Retina (tissue), 1 donor: ENCODE results near the gene VGLL2.

Experiments used
- DNase-seq: peaks from one replicate; pipeline ENCODE4 v3.0.0-alpha.2; 2016

The VGLL2 gene

DNA sequence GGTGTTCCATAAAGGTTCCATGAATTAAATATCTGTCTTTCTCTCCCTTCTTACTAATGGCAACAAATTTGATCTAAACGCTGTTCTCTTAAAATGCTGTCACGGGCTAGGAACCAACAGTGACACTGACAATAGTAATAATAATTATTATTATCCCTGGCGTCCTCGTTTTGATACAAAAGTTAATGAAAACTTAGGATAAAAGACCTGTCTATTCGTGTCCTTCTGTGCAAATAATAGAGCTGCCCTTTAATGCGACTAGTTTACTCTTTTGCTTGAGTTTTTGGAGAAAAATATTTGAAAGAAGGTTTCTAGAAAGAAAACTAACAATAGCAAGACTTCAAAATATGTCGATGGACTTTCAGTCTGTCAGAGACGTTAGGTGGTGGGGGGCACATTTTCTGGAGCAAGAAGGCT, 4.3 kb downstream of the VGLL2 start:
- no peak for DNase-seq

DNA sequence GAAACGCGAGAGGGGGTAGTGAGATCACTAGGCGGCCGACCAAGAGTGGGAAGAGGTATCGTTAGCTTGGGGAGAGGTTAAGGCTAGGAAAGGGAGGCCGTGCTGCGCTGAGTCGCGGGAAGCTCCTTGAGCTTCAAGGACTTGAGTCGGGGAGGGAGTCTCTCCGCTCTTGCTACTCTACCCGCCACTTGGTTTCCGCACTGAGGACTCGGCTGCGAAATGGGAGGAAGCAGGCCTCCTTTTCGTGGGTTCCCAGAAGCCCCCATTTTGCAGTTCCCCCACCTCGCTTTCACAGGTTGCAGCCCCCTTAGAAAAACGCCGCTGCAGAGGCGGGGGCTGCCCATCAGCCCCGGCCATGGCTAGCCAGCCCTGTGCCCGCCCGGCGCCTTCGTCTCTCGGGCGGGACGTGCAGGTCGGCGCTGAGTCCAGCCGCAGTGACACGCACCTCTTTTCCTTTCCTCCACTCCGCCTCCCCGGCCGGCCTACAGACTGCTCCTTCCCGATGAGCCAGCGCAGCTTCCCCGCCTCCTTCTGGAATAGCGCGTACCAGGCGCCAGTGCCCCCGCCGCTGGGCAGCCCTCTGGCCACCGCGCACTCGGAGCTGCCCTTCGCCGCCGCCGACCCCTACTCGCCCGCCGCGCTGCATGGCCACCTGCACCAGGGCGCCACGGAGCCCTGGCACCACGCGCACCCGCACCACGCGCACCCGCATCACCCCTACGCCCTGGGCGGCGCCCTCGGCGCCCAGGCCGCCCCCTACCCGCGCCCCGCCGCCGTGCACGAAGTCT, 4.9 kb downstream of the VGLL2 start:
- peak; percentile 84 for DNase-seq

DNA sequence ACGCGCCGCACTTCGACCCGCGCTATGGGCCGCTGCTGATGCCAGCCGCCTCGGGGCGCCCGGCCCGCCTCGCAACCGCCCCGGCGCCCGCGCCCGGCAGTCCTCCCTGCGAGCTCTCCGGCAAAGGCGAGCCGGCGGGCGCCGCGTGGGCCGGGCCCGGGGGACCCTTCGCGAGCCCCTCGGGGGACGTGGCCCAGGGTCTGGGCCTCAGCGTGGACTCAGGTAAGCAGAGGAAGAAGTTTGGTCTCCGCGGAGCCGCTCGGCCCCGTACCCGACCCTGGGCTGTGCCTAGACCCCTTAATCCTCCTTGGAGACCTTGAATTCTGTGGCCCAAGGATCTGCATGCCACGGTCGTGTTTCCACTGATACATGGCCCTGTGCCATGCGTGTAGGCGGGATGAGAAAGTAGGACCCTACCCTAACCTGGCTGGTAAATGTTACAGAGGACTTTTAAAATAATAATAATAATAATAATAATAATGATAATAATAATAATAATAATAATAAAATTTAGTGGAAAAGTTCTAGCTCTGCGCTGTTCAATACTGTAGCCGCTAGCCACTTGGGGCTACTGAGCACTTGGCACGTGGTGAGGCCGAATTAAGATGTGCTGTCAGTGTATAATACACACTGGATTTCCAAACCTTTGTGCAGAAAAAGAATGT, 5.6 kb downstream of the VGLL2 start:
- peak; percentile 51 for DNase-seq

DNA sequence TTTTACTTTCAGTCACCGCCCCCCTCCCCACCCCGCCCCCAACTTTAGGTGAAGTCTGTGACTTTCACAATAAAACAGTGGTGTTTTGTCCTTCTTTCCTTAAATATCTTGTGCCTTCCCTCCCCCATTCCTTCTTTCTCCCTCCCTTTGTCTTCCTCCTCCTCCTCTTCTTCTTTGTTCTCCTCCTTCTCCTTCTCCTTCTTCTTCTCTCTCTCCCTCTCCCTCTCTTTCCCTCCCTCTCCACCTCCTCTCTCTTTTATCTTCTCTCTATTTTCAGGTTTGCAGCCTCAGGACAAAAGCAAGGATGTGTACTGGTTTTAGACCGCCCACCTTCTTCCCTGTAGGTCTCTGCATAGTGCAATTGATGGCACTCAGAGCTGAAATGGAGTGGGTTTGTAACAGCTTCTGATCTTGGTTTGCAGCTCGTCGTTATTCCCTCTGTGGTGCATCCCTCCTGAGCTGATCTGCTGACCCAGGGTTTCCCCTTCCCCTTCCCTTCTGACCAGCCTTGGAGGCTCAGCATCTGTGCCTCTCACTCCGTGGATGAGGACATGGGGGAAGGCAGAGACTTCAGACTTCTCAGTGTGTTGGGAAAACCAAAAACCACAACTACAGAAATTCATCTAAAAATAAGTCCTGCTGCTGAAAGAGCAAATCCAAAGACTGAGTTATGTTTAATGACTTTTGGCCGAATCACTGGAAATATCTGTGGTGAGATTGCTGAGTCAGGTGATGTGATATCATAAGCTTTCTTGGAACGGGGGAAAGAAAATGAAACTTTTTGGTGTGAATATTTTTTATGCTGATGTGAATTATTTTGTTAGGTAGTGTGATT, 6.9 kb downstream of the VGLL2 start:
- DNase-seq, result no peak

DNA sequence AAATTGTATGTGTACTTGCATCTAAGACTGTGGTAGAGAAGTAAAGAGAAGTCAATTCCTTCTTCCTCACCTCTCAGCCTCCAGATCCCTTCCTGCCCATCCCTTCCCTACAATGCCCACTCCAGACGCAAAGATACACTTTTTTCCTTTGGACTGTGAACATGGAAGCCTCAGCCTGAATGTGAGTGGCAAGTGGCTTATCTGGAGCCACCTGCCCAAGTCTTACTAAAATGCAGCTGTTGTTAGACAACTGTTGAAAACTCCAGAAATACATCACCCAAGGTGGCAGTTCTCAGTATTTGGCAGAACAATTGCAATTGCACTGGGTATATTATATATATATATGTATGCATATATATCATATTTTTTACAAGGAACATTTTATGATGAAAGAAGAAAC, 7.5 kb downstream of the VGLL2 start:
- DNase-seq, result no peak

DNA sequence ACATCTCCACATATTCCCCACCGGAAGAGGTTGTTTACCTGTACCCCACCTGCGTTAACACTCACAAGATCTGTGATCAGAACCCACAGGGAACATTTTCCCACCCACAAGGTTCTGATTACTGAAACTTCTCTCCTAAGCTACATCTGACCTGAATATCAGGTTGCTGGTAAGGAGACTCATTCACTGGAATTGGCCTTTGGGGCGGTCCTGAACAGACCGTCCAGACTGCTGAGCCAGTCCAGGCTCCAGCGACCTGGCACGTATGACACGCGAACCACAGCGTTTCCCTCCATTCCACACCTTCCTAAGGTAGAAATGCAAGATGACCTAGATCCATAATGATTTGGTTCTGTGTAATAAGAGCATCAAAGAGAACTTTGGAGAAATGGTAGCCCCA, 9.8 kb downstream of the VGLL2 start:
- DNase-seq, result no peak

DNA sequence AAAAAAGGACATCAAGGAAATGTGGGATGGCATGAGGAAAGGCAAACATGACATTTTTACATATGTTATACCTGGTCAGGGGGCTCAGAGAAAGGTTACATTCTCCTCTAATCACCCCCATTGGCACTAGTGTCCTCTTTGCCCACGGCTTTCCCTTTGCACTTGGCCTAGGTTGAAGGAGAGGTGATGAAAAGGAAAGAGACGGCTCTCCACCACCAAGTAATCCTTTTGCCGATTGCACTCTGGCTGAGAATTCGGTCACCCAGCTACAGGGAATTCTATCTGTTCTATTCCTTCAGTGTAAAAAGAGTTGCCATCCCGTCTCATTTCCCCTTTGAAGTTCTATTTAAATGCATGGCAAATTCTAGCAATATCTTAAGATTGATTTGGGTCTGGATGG, 10.4 kb downstream of the VGLL2 start:
- DNase-seq, result no peak

DNA sequence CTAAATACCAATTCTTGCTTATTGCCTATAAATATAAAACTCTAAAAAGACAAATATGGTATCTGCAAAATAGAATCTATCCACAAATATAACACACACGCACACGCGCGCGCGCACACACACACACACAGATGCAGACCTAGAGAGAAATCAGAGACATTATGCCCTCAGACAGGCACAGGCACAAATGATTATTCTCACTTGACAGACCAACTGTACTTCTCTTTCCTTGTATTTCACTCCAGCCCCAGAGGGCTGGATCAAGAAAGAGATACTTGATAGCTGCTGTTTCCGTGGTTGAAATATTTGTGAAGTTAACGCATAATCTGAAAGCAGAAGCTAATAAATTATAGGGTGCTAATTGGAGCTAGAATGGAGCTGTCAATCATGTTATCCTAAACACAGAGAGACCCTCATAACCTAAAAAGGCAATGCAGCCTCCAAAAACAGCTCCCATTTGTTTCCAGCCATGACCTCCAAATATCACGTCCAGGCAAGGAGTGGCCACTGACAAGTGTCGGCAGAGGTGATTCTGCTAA, 11.5 kb downstream of the VGLL2 start:
- no peak for DNase-seq

DNA sequence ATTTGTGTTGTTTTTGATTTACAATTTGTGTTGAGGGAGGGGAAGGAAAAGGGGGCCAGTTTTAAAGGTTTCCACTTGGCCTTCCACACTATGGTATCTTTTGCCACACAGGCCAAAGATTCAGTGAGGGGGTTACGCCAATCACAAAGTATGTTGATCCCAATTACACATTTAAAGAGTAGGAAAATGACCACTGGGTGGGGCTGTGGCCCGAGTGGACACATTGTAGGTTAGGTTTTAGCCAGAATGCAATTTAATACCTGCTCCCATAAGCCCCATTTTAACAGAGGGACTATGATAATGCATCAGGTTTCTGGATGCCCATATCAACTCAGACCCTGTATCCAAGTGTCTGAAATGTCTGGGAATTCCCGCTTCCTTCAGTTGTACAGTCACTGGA, 15.6 kb downstream of the VGLL2 start:
- no peak for DNase-seq

DNA sequence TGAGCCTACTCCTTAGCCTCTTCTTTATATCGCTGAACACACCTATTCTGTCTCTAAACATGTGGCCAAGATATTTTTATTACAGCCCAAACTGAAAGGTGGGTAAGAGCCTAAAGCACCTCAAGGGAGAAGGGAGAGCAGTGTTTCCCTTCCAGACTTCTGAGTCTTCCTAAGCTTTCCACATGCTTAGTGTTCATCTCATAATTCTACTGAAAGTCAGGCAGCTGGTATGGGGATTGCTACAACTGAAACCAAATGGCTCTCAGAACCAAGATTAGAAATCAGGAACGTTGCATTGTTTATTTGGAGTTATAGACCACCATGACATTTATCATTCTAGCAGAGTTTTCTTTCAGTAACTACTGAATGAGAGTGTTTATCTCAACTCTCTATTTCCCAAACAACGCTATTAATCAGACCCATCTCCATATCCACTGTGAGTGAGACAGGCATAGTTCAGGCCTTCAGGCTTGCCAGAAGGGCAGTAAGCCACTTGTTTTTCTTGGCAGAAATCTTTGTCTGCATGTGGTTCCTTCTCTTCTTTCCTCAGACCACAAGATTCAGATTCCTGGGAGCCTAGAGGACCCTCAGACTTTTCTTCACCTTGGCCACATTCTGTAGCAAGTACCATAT, 22.8 kb downstream of the VGLL2 start:
- no peak for DNase-seq

DNA sequence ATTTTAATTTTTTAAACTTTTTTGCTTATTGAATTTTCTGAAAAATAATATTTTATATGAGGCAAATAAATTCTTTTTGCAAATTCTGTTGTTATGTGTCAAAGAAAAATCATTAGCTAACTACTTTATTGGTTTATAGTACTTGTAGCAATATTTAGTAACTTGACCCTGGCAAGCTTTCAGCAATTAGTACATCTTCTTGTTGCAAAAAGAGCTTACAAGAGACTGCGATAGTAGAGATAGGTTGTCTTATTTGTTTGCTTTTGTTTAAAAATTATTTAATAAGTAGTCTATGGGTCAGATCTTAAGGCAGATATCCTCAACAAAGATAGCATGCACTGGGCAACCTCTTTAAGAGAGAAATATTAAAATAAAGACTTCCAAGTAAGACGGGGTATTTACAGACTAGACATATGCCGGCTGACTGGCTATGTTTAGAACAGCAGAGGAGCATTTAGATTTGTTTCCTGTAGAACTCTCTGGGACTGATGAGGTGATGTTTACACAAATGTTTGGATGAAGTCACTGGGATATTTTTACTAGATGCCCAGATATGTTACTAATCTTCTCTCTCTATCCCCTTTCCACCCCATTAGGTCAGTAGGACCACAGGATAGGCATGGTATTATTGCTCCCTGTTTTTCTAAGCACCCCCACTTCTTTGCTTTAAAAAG, 25.0 kb downstream of the VGLL2 start:
- no peak for DNase-seq

DNA sequence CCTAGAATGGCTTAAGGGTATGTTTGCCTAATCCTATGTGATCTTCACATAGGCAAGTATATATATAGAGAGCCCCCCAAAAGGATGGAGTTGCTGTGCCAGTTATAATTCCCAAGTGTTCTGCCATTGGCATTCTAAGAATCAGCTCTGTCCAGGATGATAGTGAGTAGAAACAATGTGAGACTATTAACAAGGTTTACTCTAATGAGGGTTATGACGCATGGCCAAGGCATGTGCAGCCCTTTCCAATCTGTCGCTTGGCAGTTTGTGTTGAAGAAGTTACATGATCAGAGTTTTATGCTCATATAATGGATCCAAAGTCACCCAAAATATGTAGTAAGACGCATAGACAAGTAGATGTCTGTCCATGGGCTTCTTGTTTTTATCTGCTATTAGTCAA, 33.6 kb downstream of the VGLL2 start:
- DNase-seq, result no peak

DNA sequence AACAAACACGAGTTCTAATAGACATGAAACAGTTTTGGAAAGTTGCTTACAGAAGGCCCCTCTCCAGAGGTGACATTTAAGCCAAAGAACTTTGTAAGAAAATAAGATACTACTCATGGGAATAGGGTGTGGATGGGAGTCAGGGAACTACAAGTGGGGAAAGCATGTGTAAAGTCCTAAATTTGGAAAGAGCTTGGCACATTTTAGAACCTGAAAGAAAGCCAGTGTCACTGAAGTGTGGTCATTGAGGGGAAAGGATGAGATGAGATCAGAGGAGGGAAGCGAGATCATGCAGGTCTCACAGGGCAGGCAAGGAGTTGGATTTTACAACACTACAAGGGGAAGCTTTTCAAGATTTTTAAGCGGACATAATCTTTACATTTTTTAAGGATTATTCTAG, 38.0 kb downstream of the VGLL2 start:
- no peak for DNase-seq

DNA sequence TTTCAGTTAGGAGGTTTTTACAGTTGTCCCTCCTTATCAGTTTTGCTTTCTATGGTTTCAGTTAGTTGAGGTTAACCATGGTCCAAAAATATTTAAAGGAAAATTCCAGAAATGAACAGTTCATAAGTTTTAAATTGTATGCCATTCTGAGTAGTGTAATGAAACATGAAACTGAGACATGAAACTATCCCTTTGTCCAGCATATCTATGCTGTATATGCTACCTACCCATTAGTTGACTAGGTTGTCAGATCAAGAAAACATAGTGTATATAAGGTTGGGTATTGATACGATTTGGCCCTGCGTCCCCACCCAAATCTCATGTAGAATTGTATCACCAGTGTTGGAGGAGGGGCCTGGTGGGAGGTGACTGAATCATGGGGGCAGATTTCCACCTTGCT, 39.1 kb downstream of the VGLL2 start:
- DNase-seq, result no peak

DNA sequence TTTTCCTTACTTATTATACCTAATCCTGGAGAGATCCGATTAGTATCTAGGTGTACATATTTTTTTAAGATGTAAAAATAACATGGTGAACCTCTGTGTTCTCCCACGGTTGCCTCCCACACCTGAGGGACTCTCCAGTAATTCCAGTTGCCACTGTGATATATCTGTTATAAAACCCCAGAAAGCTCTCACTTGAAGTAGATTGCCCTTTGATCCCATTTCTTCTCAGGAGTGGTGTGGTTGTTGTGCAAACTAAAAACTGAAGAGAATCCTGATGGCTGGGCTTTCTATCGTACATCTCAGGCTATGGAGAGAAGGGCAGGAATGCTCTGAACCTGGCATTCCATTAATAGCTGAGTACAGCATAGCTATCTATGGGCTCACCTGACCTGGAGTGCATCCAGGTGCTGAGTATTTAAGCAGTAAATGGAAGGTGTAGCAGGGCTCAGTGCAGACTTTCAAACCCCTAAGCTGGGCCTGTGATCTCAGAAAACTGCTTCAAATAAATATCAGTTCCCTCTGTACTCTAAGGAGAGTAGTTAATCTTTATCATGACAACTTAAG, 41.0 kb downstream of the VGLL2 start:
- DNase-seq, result no peak

DNA sequence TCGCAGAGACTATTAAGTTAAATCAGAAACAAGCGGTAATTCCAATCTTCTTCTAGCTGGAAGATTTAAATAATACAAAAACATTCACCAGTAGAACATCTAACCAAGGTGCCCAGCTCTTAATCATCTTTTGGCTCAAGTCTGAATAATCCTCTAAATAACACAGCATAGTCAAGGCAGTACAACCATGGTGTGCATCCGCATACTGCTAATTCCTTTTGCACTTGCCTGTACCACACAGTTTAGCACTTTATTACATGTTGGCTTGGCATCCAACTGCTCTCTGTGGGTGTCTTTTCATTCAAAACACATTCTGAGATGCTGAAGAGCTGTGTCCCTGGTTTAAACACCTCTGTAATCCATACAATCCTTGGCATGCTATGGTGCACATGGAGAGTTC, 42.3 kb downstream of the VGLL2 start:
- no peak for DNase-seq

DNA sequence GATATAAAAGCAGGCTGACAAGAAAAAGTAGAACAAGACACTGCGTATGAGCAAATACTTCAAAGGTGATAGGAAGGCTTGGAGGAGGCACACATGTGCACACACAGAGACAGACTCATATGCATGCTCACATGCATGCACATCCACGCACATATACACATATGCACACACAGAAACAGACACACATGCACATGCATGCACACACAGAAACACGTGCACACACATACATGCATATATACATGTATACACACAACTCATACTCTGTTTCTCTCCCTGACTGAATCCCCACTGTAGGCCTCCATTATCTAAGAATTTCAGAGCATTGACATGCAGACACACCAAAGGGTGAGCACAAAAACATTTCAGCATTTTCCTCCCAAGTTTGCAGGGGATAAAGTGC, 43.7 kb downstream of the VGLL2 start:
- no peak for DNase-seq

DNA sequence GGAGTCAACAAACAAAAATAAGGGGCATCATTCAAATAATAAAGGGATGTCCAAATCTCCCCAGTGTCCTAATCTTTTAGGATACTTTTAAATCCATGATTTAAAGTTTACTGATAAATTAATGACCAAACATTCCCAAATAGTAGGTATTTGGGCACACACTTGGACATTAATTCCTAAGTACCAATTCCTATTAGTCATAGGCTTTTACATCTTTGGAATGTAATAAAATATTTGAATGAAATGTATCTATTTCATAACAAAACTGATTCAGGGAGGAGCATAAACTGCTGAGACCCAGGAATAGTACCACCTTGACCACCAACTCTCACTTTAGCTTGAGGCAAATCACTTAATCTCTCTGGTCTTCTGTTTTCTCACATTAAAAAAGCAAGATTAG, 44.3 kb downstream of the VGLL2 start:
- DNase-seq, result no peak

DNA sequence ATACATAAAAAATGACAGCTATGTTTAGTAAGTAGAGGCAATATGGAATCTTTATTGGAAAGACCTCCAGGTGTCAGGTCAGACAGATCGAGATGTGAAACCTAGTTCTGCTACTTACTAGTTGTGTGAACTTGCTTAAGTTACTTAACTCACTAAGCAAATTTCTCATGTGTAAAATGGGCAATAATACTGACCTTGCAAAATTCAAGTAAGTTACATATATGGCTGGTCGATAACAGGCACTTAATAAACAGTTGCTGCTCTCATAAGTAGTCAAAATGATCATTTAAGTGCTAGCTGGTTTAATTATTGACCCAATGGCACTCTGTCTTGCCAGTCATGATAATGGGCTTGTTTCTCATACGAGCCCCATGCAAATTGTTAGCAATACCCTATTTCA, 46.0 kb downstream of the VGLL2 start:
- no peak for DNase-seq

DNA sequence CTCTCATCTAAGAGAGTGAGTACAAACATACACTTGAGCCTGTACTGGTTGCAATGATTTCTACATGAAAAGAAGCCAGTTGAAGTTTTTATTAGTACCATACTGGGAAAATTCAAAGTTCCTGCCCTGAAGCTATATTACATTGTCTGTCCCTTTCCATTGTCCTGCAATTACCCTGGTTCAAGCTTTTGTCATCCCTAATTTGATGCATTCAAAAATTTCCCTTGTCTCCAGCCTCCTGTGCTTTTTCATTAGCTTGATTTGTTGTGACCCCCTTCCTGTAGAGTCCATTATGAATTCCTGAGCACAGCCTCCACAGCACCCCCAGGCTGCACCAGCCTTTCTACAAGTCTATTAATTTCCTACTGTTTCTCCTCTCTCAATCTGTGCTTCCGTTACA, 46.4 kb downstream of the VGLL2 start:
- peak; percentile 62 for DNase-seq

DNA sequence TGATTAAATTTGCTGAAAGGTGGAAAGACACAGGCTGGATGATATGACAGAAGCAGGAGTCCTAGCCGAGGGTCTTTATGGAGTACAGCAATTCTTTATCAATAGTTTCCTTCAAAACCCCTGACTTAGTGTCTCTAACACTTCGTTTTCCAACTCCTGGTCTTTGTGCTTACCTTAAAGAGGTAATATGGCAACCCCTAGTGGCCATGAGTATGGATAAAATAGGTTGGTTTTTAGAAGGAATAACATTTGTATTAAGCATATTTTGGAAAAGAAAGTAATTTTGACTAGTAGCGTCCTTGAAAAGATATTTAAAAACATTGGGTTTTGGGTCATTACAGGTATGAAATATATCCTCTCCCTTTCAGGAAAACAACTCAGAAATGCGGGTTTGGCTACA, 51.9 kb downstream of the VGLL2 start:
- no peak for DNase-seq
